ENCODE results near the gene TNIP2. TPM values are rescaled to one million over a fixed set of nuclear protein-coding genes. Genes with fewer than 3 reads are reported as not detected.

Gene TNIP2
- total and polyA plus RNA-seq, 2 of the 8 experiments (the other 6 are each of a cell fraction or from before 2014, with no cell fraction given): 23.7 to 37.7 TPM

DNA sequence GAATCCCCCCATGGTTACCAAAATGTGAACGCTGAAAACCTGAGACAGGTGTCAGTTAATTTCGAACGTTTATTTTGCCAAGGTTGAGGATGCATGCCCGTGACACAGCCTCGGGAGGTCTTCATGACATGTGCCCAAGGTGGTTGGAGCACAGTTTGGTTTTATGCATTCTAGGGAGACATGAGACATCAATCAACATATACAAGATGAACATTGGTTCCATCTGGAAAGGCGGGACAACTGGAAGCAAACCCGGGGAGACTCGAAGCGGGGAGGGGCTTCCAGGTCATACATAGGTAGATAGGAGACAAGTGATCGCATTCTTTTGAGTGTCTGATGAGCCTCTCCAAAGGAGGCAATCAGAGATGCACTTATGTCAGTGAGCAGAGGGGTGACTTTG is 25.8 kb upstream of the TNIP2 start:
- no peak overlapping the region for H4K91ac ChIP-seq (replicated peaks; ENCODE audit: insufficient read length, low read length)
- H3K4me2 ChIP-seq (ENCODE audit: insufficient read depth in 1 of 2, low read depth in 2 of 2, low read length in 2 of 2): no peak overlapping the region
- no peaks in the 10 kb centered on the region for H3K9me3 ChIP-seq (ENCODE audit: insufficient read depth in 2 of 2, low read depth in 1 of 2, low read length in 1 of 2)
- peak overlapping the region; percentile 48; the same call in 1 of the 2 replicates for H2BK20ac ChIP-seq (ENCODE audit: low read length)
- H2BK120ac ChIP-seq (replicated peaks; ENCODE audit: low read depth, low read length): no peak overlapping the region
- 0 out of 2 replicates have a peak overlapping the region, but pooled peaks have one; percentile 39 for H2AK5ac ChIP-seq (ENCODE audit: low read depth, low read length)
- H4K20me1 ChIP-seq (replicated peaks in 1 of 2; ENCODE audit: control insufficient read depth in 1 of 2, insufficient read depth in 2 of 2, low read length in 2 of 2): no peaks in the 10 kb centered on the region
- H3K18ac ChIP-seq (ENCODE audit: extremely low read depth, low read length): no peak overlapping the region
- WGBS, 2 experiments (ENCODE audit: extremely low coverage in 1 of 2, insufficient coverage in 1 of 2, insufficient read length in 1 of 2, insufficient replicate concordance in 2 of 2, low coverage in 1 of 2, low lambda C conversion rate in 2 of 2, missing lambda C conversion rate in 1 of 2): 94% methylated on average over 10 of the region's 10 CpGs; no CpG with 5 or more reads in 1 of the 2 experiments
- no peak overlapping the region for H2BK5ac ChIP-seq (ENCODE audit: low read depth, low read length)
- peak overlapping the region; percentile 61; the same call in 1 of the 2 replicates for H2BK15ac ChIP-seq (ENCODE audit: low read length)
- no peak overlapping the region for H3K4me3 ChIP-seq (ENCODE audit: extremely low read depth in 1 of 4, insufficient read depth in 2 of 4, low read depth in 3 of 4, low read length in 4 of 4)
- H3K27ac ChIP-seq (ENCODE audit: low read depth, low read length): no peak overlapping the region
- no peak overlapping the region for H3K56ac ChIP-seq (replicated peaks; ENCODE audit: insufficient read length, low read depth, low read length)
- H3K79me2 ChIP-seq (ENCODE audit: control insufficient read depth in 1 of 2, insufficient read depth in 2 of 2, low read length in 2 of 2): no peaks in the 10 kb centered on the region
- 0 out of 7 replicates have a peak, but pooled peaks cover 0 to 2% (median 0%) of the 10 kb centered on the region in 4 experiments for H3K27me3 ChIP-seq (replicated peaks in 1 of 4; ENCODE audit: control insufficient read depth in 3 of 4, extremely low read depth in 1 of 4, insufficient read depth in 3 of 4, low read length in 3 of 4)
- no peaks in the 10 kb centered on the region; the same call in 1 of the 2 replicates for H3K23me2 ChIP-seq (ENCODE audit: low read depth, low read length)
- H3K4me1 ChIP-seq (replicated peaks in 1 of 4; ENCODE audit: control insufficient read depth in 3 of 4, insufficient read depth in 4 of 4, low read length in 3 of 4): peaks cover 1 to 9% (median 4%) of the 10 kb centered on the region in 4 experiments; a peak in 5 of 7 replicates
- no peak overlapping the region for H2BK12ac ChIP-seq (ENCODE audit: low read depth, low read length)
- H3K9ac ChIP-seq (replicated peaks in 1 of 4; ENCODE audit: extremely low read depth in 1 of 4, low read depth in 3 of 4, low read length in 3 of 4): no peak overlapping the region; a peak in 1 of 7 replicates
- ChIA-PET CTCF (ENCODE audit: partially characterized antibody) (interaction anchor here (0.6 to 1.5 kb wide), 3 partner anchors 17 to 37 kb away, joined by 3 to 5 read pairs (median 4); no protein-coding TSS in a partner anchor), POLR2A (ENCODE audit: partially characterized antibody) (interaction anchor here (0.9 to 1.9 kb wide), 4 partner anchors 10 to 28 kb away, joined by 3 to 5 read pairs (median 4); no protein-coding TSS in a partner anchor)
- no peak overlapping the region for H4K8ac ChIP-seq (ENCODE audit: extremely low read depth, insufficient read depth, low read length)
- no peak overlapping the region for H3K14ac ChIP-seq (ENCODE audit: insufficient read length)
- H3K79me1 ChIP-seq (ENCODE audit: low read depth, low read length): no peaks in the 10 kb centered on the region
- H4K5ac ChIP-seq (ENCODE audit: insufficient read length, low read depth, low read length): no peak overlapping the region
- no peak overlapping the region for H2AFZ ChIP-seq (ENCODE audit: low read length)
- no peak overlapping the region for H3K23ac ChIP-seq (ENCODE audit: insufficient read length)
- no peak overlapping the region for H3K4ac ChIP-seq (replicated peaks; ENCODE audit: insufficient read length, low read depth, low read length)
- FAIRE-seq: no peak
- H3K36me3 ChIP-seq (ENCODE audit: control insufficient read depth in 2 of 4, insufficient read depth in 4 of 4, low read length in 3 of 4): no peaks in the 10 kb centered on the region
- no peak for DNase-seq (ENCODE audit: low read depth in 1 of 2, low spot score in 2 of 2)
- no peak for TF ChIP-seq YY1 (IDR thresholded peaks at IDR 0.05; ENCODE audit: low read depth, low read length)
- no peak for TF ChIP-seq BCL11A (IDR thresholded peaks at IDR 0.05; ENCODE audit: low read depth in 2 of 2, low read length in 2 of 2)
- TF ChIP-seq FOSL1 (IDR thresholded peaks at IDR 0.05; ENCODE audit: insufficient read depth, low read depth, low read length): no peak
- no peak for TF ChIP-seq KDM4A (IDR thresholded peaks at IDR 0.05; ENCODE audit: low read depth, low read length, severe bottlenecking)
- TF ChIP-seq EP300 (IDR thresholded peaks at IDR 0.05; ENCODE audit: borderline replicate concordance in 1 of 2, low read depth in 2 of 2, low read length in 2 of 2): no peak
- no peak for TF ChIP-seq ZNF274 (IDR thresholded peaks at IDR 0.05; ENCODE audit: borderline replicate concordance, extremely low read depth, low read length)
- no peak for TF ChIP-seq POLR2A (IDR thresholded peaks at IDR 0.05; ENCODE audit: control extremely low read depth in 1 of 2, low read depth in 2 of 2, low read length in 2 of 2)
- no peak for TF ChIP-seq TBP (IDR thresholded peaks at IDR 0.05; ENCODE audit: low read depth, low read length)
- TF ChIP-seq EGR1 (IDR thresholded peaks at IDR 0.05; ENCODE audit: borderline replicate concordance, low read depth, low read length): no peak
- TF ChIP-seq GTF2F1 (IDR thresholded peaks at IDR 0.05; ENCODE audit: borderline replicate concordance, low read depth, low read length): no peak
- TF ChIP-seq SIX5 (IDR thresholded peaks at IDR 0.05; ENCODE audit: low read depth, low read length): no peak
- TF ChIP-seq CHD1 (IDR thresholded peaks at IDR 0.05; ENCODE audit: low read depth, low read length): no peak
- TF ChIP-seq TAF7 (optimal IDR thresholded peaks at IDR 0.05; ENCODE audit: borderline replicate concordance, low read depth, low read length): no peak
- no peak for TF ChIP-seq TEAD4 (IDR thresholded peaks at IDR 0.05; ENCODE audit: low read depth, low read length)
